PFSK-1 (cell line): ENCODE results near the gene RALBP1.

Experiments
- POLR2AphosphoS5 ChIP-seq: IDR thresholded peaks from 2 replicates; pipeline ENCODE4 v1.6.1; 2012; ENCODE audit warnings: low read depth, mild to moderate bottlenecking, control low read depth, low read length, moderate library complexity
- REST ChIP-seq, 2 experiments: IDR thresholded peaks; 2 replicates each; pipeline versions ENCODE4 v1.6.1 to v1.8.0; 2011 to 2012; ENCODE audit warnings: low read depth in 2 of 2, low read length in 2 of 2, control low read depth in 1 of 2, inconsistent platforms in 1 of 2, mild to moderate bottlenecking in 1 of 2, moderate library complexity in 1 of 2; ENCODE audit not compliant: insufficient read depth in 1 of 2
- TAF1 ChIP-seq: IDR thresholded peaks from 2 replicates; pipeline ENCODE4 v1.6.1; 2012; ENCODE audit warnings: low read length, control low read depth, borderline replicate concordance; ENCODE audit not compliant: insufficient read depth

- TF ChIP-seq REST (IDR thresholded peaks at IDR 0.05; ENCODE audit: insufficient read depth in 1 of 2, low read depth in 2 of 2, low read length in 2 of 2), result no peak
- no peak for TF ChIP-seq POLR2AphosphoS5
- TF ChIP-seq TAF1, result no peak
Observed at GRCh38 chr18:9447334-9447733, 28.0 kb upstream of the RALBP1 start.
